ENCODE results near the gene ARHGEF38.

GRCh38 chr4:105709081-105709450 lies 156.6 kb downstream of the ARHGEF38 start:
- TF ChIP-seq CTCF (IDR thresholded peaks at IDR 0.05), result no peak
- TF ChIP-seq POLR2A (IDR thresholded peaks at IDR 0.05), result no peak

Data from heart left ventricle (tissue), 13 donors.